ENCODE measurements around the gene POLR1A.

The POLR1A gene

GRCh38 chr2:86045541-86045940 lies 60.1 kb downstream of the POLR1A start (continued):
- TF ChIP-seq CSRNP3 (CRISPR knock-in tag; IDR thresholded peaks at IDR 0.05) (no peak), CSDC2 (CRISPR knock-in tag; IDR thresholded peaks at IDR 0.05) (no peak), ZNF70 (CRISPR knock-in tag; IDR thresholded peaks at IDR 0.05) (no peak)

- no peak for ATAC-seq
- TF ChIP-seq TSHZ2 (CRISPR knock-in tag; IDR thresholded peaks at IDR 0.05) (no peak), TOX (CRISPR knock-in tag; IDR thresholded peaks at IDR 0.05; ENCODE audit: borderline replicate concordance) (no peak), GLIS3 (CRISPR knock-in tag; IDR thresholded peaks at IDR 0.05) (no peak), ARNTL (CRISPR knock-in tag; IDR thresholded peaks at IDR 0.05; ENCODE audit: borderline replicate concordance, low read depth) (no peak), CSRNP3 (CRISPR knock-in tag; IDR thresholded peaks at IDR 0.05) (no peak), RARB (CRISPR knock-in tag; IDR thresholded peaks at IDR 0.05) (no peak), CREB5 (CRISPR knock-in tag; IDR thresholded peaks at IDR 0.05; ENCODE audit: low read depth) (no peak), OSR1 (CRISPR knock-in tag; IDR thresholded peaks at IDR 0.05) (no peak), ZNF565 (CRISPR knock-in tag; conservative IDR thresholded peaks at IDR 0.05; ENCODE audit: low read depth) (no peak), ZC3H10 (CRISPR knock-in tag; IDR thresholded peaks at IDR 0.05) (no peak), BACH2 (CRISPR knock-in tag; IDR thresholded peaks at IDR 0.05; ENCODE audit: borderline replicate concordance) (no peak), ESRRG (CRISPR knock-in tag; IDR thresholded peaks at IDR 0.05) (no peak), ZFP3 (CRISPR knock-in tag; IDR thresholded peaks at IDR 0.05) (no peak), SNAI2 (CRISPR knock-in tag; IDR thresholded peaks at IDR 0.05) (no peak)
Observed at GRCh38 chr2:86044614-86045013, 61.1 kb downstream of the POLR1A start.

GRCh38 chr2:86044045-86044444 lies 61.6 kb downstream of the POLR1A start:
- no peak for TF ChIP-seq ZNF565 (CRISPR knock-in tag; conservative IDR thresholded peaks at IDR 0.05; ENCODE audit: low read depth)
- TF ChIP-seq PPARA (CRISPR knock-in tag; IDR thresholded peaks at IDR 0.05; ENCODE audit: borderline replicate concordance): no peak
- TF ChIP-seq ESRRG (CRISPR knock-in tag; IDR thresholded peaks at IDR 0.05): no peak
- TF ChIP-seq OSR1 (CRISPR knock-in tag; IDR thresholded peaks at IDR 0.05): no peak
- no peak for TF ChIP-seq TCF4 (CRISPR knock-in tag; IDR thresholded peaks at IDR 0.05; ENCODE audit: borderline replicate concordance)
- no peak for TF ChIP-seq ZC3H10 (CRISPR knock-in tag; IDR thresholded peaks at IDR 0.05)
- TF ChIP-seq BACH2 (CRISPR knock-in tag; IDR thresholded peaks at IDR 0.05; ENCODE audit: borderline replicate concordance): no peak
- no peak for TF ChIP-seq SNAI2 (CRISPR knock-in tag; IDR thresholded peaks at IDR 0.05)
- TF ChIP-seq CREB5 (CRISPR knock-in tag; IDR thresholded peaks at IDR 0.05; ENCODE audit: low read depth): no peak
- TF ChIP-seq ARNTL (CRISPR knock-in tag; IDR thresholded peaks at IDR 0.05; ENCODE audit: borderline replicate concordance, low read depth): no peak
- TF ChIP-seq CSDC2 (CRISPR knock-in tag; IDR thresholded peaks at IDR 0.05): no peak
- TF ChIP-seq ZNF8 (CRISPR knock-in tag; IDR thresholded peaks at IDR 0.05): no peak
- no peak for TF ChIP-seq ISL1 (CRISPR knock-in tag; IDR thresholded peaks at IDR 0.05)
- no peak for TF ChIP-seq ZFP3 (CRISPR knock-in tag; IDR thresholded peaks at IDR 0.05)
- TF ChIP-seq PATZ1 (CRISPR knock-in tag; IDR thresholded peaks at IDR 0.05; ENCODE audit: borderline replicate concordance): no peak
- no peak for TF ChIP-seq ZNF70 (CRISPR knock-in tag; IDR thresholded peaks at IDR 0.05)
- no peak for TF ChIP-seq TOX (CRISPR knock-in tag; IDR thresholded peaks at IDR 0.05; ENCODE audit: borderline replicate concordance)
- TF ChIP-seq RARB (CRISPR knock-in tag; IDR thresholded peaks at IDR 0.05): no peak
- no peak for TF ChIP-seq ZFP30 (CRISPR knock-in tag; IDR thresholded peaks at IDR 0.05)
- ATAC-seq: no peak

Measured in SK-N-SH treated with all-trans-retinoic acid at 6 μM for 48 hours (cell line).